Activated naive CD4-positive, alpha-beta T cell treated with Interleukin-2 at 50 U/mL for 16 hours (primary cell): ENCODE data around the gene CYSLTR2.
"Not testable (repeated sequence)": the region's sequence is repeated elsewhere in the genome, so short reads cannot be mapped to it uniquely, and the experiment has no call there.

Experiments
- DNase-seq: peaks from one replicate; pipeline ENCODE4 v3.0.0-alpha.2; 2020

Gene CYSLTR2

DNA sequence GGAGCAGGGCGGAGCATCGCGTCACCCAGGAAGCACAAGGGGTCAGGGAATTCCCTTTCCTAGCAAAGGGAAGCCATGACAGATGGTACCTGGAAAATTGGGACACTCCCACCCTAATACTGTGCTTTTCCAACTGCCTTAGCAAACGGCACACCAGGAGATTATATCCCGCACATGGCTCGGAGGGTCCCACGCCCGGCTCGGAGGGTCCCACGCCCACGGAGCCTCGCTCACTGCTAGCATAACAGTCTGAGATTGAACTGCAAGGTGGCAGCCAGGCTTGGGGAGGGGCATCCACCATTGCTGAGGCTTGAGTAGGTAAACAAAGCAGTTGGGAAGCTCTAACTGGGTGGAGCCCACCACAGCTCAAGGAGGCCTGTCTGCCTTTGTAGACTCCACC is 42.9 kb downstream of the CYSLTR2 start:
- not testable (repeated sequence) for DNase-seq

DNA sequence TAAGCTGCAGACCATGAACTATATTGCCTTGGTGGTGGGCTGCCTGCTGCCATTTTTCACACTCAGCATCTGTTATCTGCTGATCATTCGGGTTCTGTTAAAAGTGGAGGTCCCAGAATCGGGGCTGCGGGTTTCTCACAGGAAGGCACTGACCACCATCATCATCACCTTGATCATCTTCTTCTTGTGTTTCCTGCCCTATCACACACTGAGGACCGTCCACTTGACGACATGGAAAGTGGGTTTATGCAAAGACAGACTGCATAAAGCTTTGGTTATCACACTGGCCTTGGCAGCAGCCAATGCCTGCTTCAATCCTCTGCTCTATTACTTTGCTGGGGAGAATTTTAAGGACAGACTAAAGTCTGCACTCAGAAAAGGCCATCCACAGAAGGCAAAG is 53.7 kb downstream of the CYSLTR2 start:
- DNase-seq, result no peak

DNA sequence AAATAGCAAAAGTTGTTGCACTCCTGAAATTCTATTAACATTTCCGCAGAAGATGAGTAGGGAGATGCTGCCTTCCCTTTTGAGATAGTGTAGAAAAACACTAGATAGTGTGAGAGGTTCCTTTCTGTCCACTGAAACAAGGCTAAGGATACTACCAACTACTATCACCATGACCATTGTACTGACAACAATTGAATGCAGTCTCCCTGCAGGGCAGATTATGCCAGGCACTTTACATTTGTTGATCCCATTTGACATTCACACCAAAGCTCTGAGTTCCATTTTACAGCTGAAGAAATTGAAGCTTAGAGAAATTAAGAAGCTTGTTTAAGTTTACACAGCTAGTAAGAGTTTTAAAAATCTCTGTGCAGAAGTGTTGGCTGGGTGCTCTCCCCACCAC is 55.0 kb downstream of the CYSLTR2 start:
- no peak for DNase-seq

DNA sequence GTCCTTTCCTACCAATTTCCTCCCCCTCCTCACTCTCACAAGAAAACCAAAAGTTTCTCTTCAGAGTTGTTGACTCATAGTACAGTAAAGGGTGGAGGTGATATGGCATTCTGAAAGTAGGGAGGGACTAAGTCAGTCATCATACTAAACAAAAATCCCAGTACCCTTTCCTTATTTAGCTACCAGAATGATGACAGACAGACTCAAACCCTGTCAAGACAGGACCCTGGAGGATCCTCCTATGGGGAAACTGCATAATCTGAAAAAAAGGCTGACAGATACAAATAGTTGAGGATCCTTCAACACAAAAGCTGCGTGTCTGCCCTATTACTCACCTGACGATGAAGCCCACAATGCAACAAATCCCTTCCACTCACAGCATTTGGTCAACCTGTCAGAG is 55.5 kb downstream of the CYSLTR2 start:
- DNase-seq, result no peak

DNA sequence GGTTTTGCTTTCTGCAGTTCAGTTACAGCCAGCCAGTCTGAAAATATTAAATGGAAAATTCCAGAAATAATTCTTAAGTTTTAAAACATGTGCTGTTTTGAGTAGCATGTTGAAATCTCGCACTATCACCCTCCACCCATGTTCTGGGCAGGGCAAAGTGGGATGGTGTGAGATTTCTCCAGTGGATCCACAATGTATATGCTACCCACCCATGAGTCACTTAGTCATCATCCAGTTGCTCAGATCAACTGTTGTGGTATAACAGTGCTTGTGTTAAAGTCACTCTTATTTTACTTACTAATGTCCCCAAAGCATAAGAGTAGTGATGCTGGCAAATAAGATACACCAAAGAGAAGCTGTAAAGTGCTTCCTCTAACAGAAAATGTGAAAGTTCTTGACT is 56.4 kb downstream of the CYSLTR2 start:
- DNase-seq, result no peak

DNA sequence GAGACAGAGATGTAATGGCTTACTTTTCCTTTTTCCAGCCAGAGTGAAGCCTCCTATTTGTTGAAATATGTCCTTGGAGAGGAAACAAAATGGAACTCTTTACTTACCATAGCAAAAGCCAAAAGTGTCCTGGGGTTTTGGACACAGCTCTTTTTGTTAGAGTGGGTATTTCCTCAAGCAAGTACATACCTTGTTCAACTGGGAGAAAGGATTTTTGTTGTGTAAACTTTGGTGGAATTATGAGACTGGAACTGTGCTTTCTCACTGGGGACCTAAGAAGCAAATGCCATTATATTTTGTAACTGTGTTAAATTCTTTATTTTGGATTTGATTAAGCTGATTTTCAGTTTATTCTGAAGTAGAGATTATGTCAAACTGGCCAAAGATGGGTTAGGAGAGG is 58.4 kb downstream of the CYSLTR2 start:
- DNase-seq, result no peak

DNA sequence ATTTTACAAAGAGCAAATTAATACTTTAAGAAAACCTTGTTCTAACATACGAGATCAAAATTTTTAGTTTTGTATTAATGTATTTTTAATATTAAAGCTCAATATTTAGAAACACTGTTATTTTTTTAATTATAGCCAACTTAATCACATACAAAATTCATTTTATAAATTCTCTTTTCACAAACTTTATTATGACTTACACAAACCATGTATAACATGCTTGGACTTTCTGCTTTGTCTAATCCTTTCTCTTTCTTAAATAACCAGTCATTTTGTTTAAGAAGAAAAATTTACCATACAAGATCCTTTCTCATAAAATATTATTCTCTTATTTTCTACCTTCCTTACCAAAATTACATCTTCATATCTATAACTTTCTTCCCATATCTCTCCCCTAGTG is 62.2 kb downstream of the CYSLTR2 start:
- no peak for DNase-seq

DNA sequence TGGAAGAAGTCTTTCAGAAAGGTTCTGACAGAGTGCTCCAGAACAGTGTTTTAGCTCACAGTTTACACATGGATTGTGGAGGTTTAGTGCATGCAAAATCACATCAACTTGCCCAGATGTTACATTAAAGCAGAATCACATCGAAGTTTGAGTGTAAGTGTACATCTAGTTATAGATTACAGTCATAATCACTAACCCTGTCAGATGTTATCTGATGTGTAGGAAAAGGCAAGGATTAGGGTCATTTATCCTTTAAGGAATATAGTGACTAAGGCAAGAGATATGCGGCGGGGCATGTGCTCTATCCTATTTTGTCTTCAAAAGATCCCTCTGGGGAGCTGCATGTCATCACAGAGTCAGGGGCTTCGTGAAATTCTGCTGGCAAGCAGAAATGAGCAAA is 66.9 kb downstream of the CYSLTR2 start:
- DNase-seq, result no peak

DNA sequence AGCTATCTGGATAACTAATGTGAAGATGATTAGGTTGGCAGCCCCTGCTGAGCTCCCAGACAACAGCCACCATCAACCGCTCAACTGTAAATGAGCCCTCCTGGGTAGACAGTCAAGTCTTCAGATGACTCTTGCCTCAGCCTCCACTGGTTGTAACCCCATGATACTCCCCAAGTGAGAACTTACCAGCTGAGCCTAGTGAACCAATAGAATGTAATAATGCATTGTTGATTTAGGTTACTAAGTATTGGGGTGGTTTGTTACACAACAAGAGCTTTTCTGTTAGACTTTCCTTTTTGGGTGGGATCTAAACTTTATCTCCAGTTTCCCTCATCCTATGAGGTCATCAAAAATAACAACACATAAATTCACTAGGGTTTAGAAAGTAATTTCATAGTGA is 69.4 kb downstream of the CYSLTR2 start:
- DNase-seq, result no peak

DNA sequence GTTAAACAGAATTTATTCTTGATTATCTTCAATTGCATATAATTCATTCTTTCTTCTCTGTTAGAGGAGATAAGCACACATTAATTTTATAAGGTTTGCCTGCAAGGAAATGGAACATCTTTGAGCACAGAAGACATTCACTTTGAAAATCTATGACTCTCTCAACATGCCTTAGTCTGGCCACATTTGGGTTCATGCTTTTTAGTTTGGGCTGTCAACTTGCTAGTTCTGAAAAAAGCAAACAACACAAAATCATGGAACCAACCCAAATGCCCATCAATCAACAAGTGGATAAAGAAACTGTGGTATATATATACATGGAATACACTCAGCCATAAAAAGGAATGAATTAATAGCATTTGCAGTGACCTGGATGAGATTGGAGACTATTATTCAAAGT is 71.5 kb downstream of the CYSLTR2 start:
- DNase-seq, result no peak

DNA sequence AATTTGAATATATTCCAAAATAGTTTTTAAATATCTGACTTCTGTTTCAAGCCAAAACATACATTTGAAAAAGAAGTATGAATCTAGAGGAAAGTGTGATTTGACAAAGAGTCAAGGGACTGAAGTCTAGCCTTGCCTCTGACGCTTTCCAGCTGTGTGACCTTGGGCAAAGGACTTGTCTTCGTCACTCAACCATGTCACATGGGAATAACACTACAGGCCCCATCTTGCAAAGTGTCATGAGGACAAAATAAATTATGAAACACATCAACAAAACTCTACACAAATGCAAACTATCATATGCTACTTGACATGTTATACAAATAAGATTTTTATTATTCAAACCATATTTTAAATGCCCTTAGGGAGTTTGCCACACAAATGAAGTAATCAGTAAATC is 73.0 kb downstream of the CYSLTR2 start:
- no peak for DNase-seq

DNA sequence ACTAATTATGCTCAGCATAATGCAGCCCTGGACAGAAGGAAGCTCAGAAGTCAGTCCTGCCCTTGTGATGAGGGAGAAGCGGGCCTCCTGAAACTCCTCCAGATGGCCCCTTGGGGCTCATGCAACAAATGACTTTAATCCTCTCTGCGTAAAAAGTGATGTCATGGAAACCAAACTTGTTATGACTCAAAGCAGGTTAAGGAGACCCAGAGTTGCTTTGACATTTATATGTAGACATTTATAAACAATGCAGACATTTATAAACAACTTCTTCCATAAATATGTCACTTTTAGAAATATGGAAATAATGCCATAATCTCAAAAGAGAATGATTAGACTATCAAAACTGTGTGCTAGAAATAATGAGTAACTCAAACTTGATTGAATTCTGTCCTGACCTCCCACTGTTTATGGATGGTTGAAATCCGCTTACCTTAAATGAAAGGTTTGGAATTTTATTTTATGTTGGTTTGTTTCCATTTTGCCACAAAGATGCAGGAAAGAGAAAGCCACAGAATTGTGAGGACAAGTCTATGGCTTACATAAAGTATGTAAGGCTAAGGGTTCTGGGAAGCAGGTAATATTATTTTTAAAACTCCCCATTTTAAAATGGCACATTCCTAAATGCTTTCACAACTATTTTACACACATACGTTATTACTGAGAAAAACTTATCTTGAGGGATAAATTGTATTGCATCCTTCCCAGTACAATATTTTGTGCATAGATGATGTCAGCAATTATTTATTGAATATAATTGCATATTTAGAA is 73.7 kb downstream of the CYSLTR2 start:
- no peak for DNase-seq

DNA sequence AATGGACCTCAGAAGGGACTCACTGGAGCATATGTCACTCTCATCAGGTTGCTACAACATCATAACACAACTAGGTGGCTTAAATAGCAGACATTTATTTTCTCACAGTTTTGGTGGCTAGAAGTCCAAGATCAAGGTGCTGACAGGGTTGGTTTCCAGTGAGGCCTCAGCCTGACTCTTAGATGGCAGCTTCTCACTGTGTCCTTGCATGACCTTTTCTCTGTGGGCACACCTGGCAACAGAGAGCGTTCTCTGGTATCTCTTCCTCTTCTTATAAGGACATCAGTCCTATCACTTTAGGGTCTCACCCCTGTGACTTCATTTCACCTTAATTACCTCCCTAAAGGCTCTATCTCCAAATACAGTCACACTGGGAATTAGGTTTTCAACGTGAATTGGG is 74.5 kb downstream of the CYSLTR2 start:
- no peak for DNase-seq

DNA sequence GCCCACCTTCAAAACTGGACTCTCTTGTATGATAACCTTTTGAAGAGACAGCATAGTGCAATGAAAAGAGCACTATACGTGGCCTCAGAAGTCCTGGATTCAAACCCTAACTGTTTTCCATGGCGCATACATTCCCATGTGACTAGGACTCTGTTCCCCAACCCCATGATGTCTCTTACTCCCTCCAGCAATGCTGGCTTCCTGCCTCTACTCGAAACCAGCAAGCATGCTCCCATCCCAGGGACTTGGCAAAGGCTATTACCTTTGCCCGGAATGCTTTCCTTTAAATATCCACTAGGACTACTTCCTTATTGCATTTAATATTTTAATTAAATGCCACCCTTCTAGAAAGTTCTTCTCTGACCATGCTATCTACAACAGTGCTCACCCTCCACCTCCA is 75.1 kb downstream of the CYSLTR2 start:
- no peak for DNase-seq

DNA sequence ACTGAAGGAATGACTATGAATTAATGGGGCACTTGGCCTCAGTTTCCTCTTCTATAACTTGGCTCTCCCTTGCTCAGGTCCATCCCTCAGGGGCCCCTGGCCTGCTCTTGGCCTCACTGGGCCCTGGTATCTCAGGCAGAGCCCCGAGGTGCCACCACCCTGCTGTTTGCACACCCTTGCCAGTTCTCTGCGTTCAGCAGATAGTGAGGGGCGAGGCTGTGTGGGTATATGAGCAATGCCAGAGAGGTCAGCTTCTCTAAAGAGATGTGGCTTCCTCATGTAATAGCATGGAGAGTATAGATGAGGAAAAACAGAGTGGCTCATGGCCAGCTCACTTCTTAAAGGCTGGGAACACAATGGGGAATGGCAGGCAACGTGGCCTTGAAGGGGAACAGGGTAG is 76.1 kb downstream of the CYSLTR2 start:
- no peak for DNase-seq

DNA sequence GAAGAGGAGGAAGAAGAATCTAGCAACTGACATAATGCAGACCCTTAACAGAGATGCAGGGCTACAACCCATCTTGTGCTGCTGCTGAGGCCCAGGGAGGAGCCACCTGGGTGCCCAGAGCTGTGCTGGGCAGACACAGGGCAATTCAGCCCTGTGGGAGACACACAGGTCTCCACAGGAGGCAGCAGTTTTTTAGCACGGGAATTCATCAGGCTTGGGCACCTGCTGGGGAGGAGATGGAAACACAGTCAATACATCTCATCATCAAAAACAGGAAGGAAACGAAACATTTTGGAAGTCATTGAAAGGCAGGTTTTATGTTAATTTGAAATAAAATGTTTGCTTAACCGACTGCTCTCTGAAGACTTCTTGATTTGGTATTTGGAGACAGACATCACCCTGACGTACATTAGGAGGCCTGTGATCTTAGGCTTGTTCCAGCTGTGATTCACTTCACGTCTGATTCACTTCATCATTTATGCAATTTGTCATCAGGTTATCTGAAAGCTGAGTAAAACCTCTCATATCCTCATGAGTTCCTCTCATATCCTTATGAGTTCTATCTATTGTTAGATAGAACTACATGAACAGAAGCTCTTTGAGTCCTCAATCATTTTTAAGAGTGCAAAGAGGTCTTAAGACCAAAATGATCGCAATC is 77.4 kb downstream of the CYSLTR2 start:
- DNase-seq, result no peak

DNA sequence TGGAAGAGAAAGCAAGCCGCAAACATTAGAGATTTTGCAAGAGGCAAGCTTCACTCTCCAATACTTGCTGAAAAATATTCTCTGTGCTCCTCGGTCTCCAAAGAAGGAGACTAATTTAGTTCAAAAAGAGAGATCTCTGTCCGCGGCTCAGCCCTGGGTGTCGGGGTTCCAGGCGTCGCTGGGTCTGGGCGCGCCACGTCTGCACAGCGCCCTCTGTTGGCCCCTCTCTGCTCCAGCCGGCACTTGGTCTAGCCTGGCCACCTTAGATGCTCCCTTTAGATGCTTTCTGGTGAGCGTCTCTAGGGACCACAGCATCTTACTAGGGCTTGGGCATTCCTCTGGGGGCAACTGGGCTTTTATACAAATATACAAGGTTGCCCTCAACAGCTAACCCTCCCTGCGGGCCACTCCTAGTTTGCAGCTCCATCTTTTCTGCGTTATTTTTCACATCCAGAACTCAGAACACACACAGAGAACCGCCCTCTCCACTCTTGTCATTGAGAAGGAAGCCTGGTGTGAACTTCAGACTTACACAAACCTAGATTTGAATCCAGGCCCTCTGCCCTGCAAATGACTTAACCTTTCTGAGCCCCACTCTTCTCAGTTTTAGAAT is 78.3 kb downstream of the CYSLTR2 start:
- peak; percentile 61 for DNase-seq

DNA sequence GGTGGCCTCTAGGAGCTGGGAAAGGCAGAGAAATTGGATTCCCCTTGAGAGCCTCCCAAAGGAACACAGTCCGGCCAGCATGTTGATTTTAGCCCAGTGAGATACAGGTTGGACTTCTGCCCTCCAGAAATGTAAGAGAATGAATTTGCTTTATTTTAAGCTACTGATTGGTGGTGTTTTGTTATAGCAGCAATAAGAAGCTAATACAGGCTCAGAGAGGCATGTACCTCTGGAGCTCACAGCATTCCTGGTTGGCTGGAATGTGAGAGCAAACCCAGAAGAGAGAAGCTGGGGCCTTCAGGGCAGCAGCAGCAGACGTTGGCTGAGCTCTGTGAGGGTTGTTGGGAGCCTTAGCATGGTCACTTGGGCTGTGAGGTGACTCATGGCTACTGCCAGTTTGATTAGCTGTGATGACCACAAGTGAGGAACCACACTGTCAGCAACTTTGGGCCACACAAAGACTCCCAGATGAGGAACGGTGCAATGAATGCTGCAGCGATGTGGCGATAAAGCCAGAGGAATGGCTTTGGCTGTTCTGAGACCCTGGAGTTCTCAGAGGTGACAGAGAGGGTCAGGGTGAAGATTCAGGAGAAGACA is 80.1 kb downstream of the CYSLTR2 start:
- no peak for DNase-seq

DNA sequence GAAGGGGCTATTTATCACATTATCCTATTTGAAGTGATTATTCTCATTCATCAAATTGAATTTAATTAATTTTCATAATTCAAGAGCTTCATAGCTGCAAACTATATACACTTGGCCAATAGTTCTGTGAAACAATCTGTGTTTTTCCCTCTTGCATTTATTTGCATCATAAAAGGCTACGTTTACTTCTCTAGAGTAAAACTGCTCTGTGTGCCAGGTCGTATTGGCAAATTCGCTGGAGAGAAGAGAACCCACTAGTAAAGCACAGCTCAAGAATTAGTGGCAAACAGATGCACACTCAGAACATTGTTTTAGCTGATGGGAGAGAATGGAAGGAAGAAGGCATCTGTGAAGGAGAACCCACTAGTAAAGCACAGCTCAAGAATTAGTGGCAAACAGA is 81.8 kb downstream of the CYSLTR2 start:
- DNase-seq, result no peak

DNA sequence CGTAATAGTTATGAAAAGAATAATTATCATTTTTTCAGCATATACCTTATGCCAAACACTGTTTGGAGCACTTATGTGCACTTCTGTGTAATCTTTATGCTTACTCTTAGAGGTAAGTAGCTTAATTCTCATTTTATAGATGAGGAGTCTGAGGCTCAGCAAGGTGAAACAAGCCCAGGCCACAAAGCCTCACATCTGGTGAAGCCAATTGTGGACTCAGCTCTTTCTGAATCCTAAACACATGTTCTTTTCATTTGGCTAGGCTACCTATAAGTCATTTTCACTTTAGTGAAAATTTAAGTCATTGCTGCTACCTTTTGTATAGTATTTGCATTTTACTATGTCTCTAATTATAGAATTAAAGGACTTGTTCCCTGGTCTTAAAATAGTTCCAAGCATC is 84.0 kb downstream of the CYSLTR2 start:
- no peak for DNase-seq

DNA sequence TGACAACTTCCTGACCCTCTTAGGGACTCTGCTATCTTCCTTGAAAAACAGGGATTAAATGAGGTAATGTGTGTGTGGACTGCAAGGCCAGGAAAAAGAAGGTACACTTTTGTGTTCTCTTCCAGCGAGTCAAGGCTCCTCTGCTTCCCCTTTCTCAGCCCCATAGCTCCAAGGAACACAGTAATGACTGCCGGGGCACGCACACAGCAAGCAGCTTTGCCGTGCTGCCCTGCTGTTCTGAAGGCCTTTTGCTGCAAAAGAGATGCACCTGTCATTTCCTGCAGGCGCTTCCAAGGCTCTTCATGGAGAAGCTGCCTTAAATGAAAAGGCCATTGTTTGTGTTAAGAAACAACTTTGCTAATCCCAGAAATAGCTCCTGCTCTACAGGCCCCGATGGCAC is 84.6 kb downstream of the CYSLTR2 start:
- no peak for DNase-seq

DNA sequence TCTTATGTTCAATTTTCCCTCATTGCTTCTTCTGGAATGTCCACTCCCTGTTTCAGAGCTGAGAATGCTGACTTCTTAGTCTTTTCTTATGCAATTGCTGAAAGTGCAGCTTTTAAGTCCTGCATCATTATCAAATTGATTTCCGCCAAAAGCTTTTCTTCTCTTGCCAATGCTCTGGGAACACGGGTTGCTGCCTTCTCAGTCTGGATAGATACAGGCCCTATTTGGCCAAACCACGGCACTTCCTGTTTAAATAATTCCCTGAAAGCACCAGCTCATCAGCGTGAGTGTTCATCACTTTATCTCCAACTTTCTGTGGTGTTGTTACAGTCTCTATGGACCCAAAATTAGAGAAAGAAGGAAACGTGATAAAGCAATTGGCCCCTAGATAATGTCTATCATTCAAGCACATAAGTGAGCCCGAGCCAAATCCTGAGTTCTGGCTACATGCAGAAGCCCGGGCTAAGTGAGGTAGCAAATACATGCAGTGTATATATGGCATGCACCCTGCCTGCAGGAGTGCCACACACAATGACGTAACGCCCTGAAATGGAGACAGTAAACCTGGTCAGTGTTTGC is 85.7 kb downstream of the CYSLTR2 start:
- DNase-seq, result no peak

DNA sequence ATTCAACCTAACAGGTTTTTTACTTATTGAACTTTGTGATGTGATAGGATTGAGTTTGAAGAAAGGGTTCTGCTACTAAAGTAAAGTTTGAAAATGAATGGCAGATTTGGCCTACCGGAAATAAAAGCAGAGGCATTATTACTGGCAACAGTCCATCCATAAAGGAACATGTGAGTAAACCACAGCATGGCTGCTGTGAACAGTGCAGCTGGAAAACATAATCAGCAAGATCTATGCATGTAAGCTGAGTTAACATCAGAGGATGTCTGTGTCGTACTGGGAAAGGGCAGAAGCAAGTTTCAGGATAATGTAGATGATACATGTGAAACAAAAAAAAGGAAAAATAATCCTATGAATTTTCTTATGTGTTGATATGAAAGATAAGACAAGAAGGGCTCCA is 87.6 kb downstream of the CYSLTR2 start:
- DNase-seq, result no peak

DNA sequence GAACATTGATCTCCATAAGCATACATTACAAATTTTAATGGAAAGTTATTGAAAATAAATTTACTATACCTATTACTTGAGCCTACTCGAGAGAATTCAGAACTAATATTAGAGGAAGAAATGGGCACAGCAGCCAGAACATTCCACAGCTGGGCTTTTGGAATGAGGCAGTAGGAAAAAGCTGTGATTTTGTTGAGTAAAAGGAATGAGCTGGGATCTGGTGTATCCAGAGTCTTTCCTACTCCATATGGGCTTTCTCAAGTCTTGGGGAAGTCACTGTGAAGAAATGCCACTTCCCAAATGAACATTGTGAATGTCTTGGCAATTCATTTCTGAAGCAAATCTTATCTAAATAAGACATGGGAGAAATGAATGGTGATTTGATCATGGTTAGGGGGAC is 93.1 kb downstream of the CYSLTR2 start:
- DNase-seq, result no peak
